Measurements from ENCODE around the gene PHF3.

DNA sequence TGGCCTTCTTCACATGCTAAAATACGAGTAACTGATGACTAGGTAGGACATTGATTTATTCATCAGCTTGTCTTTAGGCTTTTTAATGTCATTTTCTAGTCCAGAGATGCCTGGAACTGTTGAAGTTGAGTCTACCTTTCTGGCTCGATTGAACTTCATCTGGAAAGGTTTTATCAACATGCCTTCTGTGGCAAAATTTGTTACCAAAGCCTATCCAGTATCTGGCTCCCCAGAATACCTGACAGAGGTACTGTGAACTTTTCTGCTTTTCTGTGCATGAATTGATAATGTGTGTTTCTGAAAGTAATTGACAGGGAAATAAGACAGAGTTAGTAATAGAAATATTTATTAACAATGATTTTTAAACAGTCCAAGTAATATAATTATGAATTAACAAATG lies 71.0 kb downstream of the PHF3 start:
- TF ChIP-seq, protein P1, sequence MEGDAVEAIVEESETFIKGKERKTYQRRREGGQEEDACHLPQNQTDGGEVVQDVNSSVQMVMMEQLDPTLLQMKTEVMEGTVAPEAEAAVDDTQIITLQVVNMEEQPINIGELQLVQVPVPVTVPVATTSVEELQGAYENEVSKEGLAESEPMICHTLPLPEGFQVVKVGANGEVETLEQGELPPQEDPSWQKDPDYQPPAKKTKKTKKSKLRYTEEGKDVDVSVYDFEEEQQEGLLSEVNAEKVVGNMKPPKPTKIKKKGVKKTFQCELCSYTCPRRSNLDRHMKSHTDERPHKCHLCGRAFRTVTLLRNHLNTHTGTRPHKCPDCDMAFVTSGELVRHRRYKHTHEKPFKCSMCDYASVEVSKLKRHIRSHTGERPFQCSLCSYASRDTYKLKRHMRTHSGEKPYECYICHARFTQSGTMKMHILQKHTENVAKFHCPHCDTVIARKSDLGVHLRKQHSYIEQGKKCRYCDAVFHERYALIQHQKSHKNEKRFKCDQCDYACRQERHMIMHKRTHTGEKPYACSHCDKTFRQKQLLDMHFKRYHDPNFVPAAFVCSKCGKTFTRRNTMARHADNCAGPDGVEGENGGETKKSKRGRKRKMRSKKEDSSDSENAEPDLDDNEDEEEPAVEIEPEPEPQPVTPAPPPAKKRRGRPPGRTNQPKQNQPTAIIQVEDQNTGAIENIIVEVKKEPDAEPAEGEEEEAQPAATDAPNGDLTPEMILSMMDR (IDR thresholded peaks at IDR 0.05 in 4 of 5, conservative IDR thresholded peaks at IDR 0.05 in 1 of 5), result no peak
- no peak for TF ChIP-seq POLR2A (IDR thresholded peaks at IDR 0.05)
